Measurements from ENCODE around the gene GCNT3. TPM values are rescaled to one million over a fixed set of nuclear protein-coding genes. Genes with fewer than 3 reads are reported as not detected.

The GCNT3 gene
- total RNA-seq, 4 donors from 2014 or later, result 2.3 TPM; not detected in 3

- Histone ChIP-seq H3K9me3 (no peaks in the 10 kb centered on the region), H3K4me3 (no peak overlapping the region), H3K27me3 (no peaks in the 10 kb centered on the region), H3K4me1 (no peaks in the 10 kb centered on the region), H3K27ac (no peak overlapping the region), H3K36me3 (peaks cover 0 to 80% of the 10 kb centered on the region in 2 donors)
- no peak for TF ChIP-seq POLR2A (IDR thresholded peaks at IDR 0.05)
- no peak for TF ChIP-seq POLR2AphosphoS5 (IDR thresholded peaks at IDR 0.05)
- no peak for TF ChIP-seq EP300 (IDR thresholded peaks at IDR 0.05)
- TF ChIP-seq CTCF (IDR thresholded peaks at IDR 0.05), result no peak
- no peak for ATAC-seq
- WGBS, 2 donors (ENCODE audit: low coverage in 1 of 2), result 91% methylated on average over 1 of the region's 1 CpG; no CpG with 5 or more reads in 1 of the 2 donors
Observed at GRCh38 chr15:59647085-59647484, 35.5 kb downstream of the GCNT3 start.

- Histone ChIP-seq H3K9me3 (no peaks in the 10 kb centered on the region), H3K27ac (no peak overlapping the region), H3K36me3 (peaks cover 0 to 84% of the 10 kb centered on the region in 2 donors), H3K27me3 (no peaks in the 10 kb centered on the region), H3K4me3 (no peak overlapping the region), H3K4me1 (peaks cover 0 to 13% (median 0%) of the 10 kb centered on the region in 3 donors)
- no peak for ATAC-seq
- TF ChIP-seq CTCF (IDR thresholded peaks at IDR 0.05), result no peak
- no peak for TF ChIP-seq EP300 (IDR thresholded peaks at IDR 0.05)
- no peak for TF ChIP-seq POLR2A (IDR thresholded peaks at IDR 0.05)
- no peak for TF ChIP-seq POLR2AphosphoS5 (IDR thresholded peaks at IDR 0.05)
Observed at GRCh38 chr15:59649603-59650002, 38.0 kb downstream of the GCNT3 start.

GRCh38 chr15:59654046-59654445 lies 42.5 kb downstream of the GCNT3 start:
- Histone ChIP-seq H3K9me3 (no peaks in the 10 kb centered on the region), H3K4me3 (no peak overlapping the region), H3K4me1 (peaks cover 9 to 45% (median 11%) of the 10 kb centered on the region in 3 donors), H3K27me3 (no peaks in the 10 kb centered on the region), H3K36me3 (peaks cover 0 to 46% of the 10 kb centered on the region in 2 donors), H3K27ac (no peak overlapping the region)
- ATAC-seq, result no peak
- WGBS, 2 donors (ENCODE audit: low coverage in 1 of 2), result 89 to 100% methylated on average over 1 of the region's 1 CpG
- no peak for TF ChIP-seq CTCF (IDR thresholded peaks at IDR 0.05)
- no peak for TF ChIP-seq EP300 (IDR thresholded peaks at IDR 0.05)
- no peak for TF ChIP-seq POLR2AphosphoS5 (IDR thresholded peaks at IDR 0.05)
- TF ChIP-seq POLR2A (IDR thresholded peaks at IDR 0.05), result no peak

- Histone ChIP-seq H3K36me3 (peaks cover 0 to 37% of the 10 kb centered on the region in 2 donors), H3K9me3 (no peaks in the 10 kb centered on the region), H3K4me3 (peak within 1 kb of the TSS; percentile 71 to 76), H3K27me3 (no peaks in the 10 kb centered on the region), H3K4me1 (peaks cover 9 to 57% (median 11%) of the 10 kb centered on the region in 3 donors), H3K27ac (peak within 1 kb of the TSS; percentile 51 to 91 (median 86))
- ATAC-seq, result peak; percentile 100
- WGBS, 2 donors (ENCODE audit: low coverage in 1 of 2), result 0% methylated on average over 6 to 10 of the region's 59 CpGs
- peak; percentile 49 to 60 for TF ChIP-seq POLR2A (IDR thresholded peaks at IDR 0.05)
- no peak for TF ChIP-seq EP300 (IDR thresholded peaks at IDR 0.05)
- TF ChIP-seq POLR2AphosphoS5 (IDR thresholded peaks at IDR 0.05), result peak; percentile 69
- TF ChIP-seq CTCF (IDR thresholded peaks at IDR 0.05), result no peak
Observed at GRCh38 chr15:59656897-59657634, 45.5 kb downstream of the GCNT3 start, which contains the start of gene GTF2A2. Gene GTF2A2 (minus strand): TSS chr15:59657515. CDS start chr15:59652277, 5,238 bp downstream.

Measured in gastroesophageal sphincter (tissue), 4 donors.